Neuronal stem cell (in vitro differentiated cells): ENCODE data around the gene LDB2.

Experiments
- DNase-seq: peaks from one replicate; pipeline ENCODE4 v3.0.0-alpha.2; 2013; ENCODE audit warnings: low spot score
- H2AFZ ChIP-seq: one replicate; pipeline ENCODE4 v1.6.1; 2013; ENCODE audit warnings: mild to moderate bottlenecking, low read length, inconsistent platforms
- H2AK5ac ChIP-seq: 2 replicates; pipeline ENCODE4 v1.6.1; 2013; ENCODE audit warnings: low read depth, mild to moderate bottlenecking, inconsistent platforms, low read length, moderate library complexity, mixed read lengths
- H2BK120ac ChIP-seq: 2 replicates; pipeline ENCODE4 v1.6.1; 2013; ENCODE audit warnings: low read depth, mild to moderate bottlenecking, inconsistent platforms, low read length, moderate library complexity, mixed read lengths
- H2BK12ac ChIP-seq: one replicate; pipeline ENCODE4 v1.6.1; 2013; ENCODE audit warnings: low read length, inconsistent platforms
- H2BK15ac ChIP-seq: 2 replicates; pipeline ENCODE4 v1.6.1; 2013; ENCODE audit warnings: mild to moderate bottlenecking, low read length, inconsistent platforms, mixed read lengths
- H2BK5ac ChIP-seq: one replicate; pipeline ENCODE4 v1.6.1; 2013; ENCODE audit warnings: inconsistent platforms, mild to moderate bottlenecking, low read length, moderate library complexity
- H3K14ac ChIP-seq: one replicate; pipeline ENCODE4 v1.6.1; 2013; ENCODE audit warnings: low read length, inconsistent platforms
- H3K18ac ChIP-seq: 2 replicates; pipeline ENCODE4 v1.6.1; 2013; ENCODE audit warnings: low read length, inconsistent platforms
- H3K23ac ChIP-seq: 2 replicates; pipeline ENCODE4 v1.6.1; 2013; ENCODE audit warnings: low read depth, mild to moderate bottlenecking, mixed read lengths, low read length, inconsistent platforms; ENCODE audit not compliant: poor library complexity
- H3K27ac ChIP-seq: replicated peaks from 3 replicates; pipeline ENCODE4 v1.5.1; 2013; ENCODE audit warnings: low read length, inconsistent platforms
- H3K27me3 ChIP-seq, 3 experiments: 2 replicates each; pipeline ENCODE4 v1.6.1; 2013; ENCODE audit warnings: low read length in 3 of 3, mild to moderate bottlenecking in 2 of 3, inconsistent platforms in 1 of 3, low read depth in 1 of 3, mixed read lengths in 1 of 3, moderate library complexity in 1 of 3; ENCODE audit not compliant: control insufficient read depth in 3 of 3, insufficient read depth in 3 of 3
- H3K36me3 ChIP-seq, 2 donors: replicated peaks in 1 of 2; 2 replicates each; pipeline ENCODE4 v1.6.1; 2013; ENCODE audit warnings: low read length in 2 of 2; ENCODE audit not compliant: control insufficient read depth in 2 of 2, insufficient read depth in 2 of 2
- H3K4ac ChIP-seq: 2 replicates; pipeline ENCODE4 v1.6.1; 2013; ENCODE audit warnings: inconsistent platforms, mild to moderate bottlenecking, low read length, moderate library complexity
- H3K4me1 ChIP-seq, 2 donors: 1 replicate in 1 of 2; 2 replicates in 1 of 2; pipeline ENCODE4 v1.6.1; 2013; ENCODE audit warnings: low read length in 2 of 2, low read depth in 1 of 2; ENCODE audit not compliant: control insufficient read depth in 2 of 2, insufficient read depth in 1 of 2
- H3K4me2 ChIP-seq: one replicate; pipeline ENCODE4 v1.6.1; 2013; ENCODE audit warnings: mild to moderate bottlenecking, low read length, inconsistent platforms; ENCODE audit not compliant: insufficient read depth, poor library complexity, severe bottlenecking
- H3K4me3 ChIP-seq, 2 donors: 2 replicates each; pipeline ENCODE4 v1.5.1; 2013; ENCODE audit warnings: low read length in 2 of 2, mild to moderate bottlenecking in 2 of 2, inconsistent platforms in 1 of 2, moderate library complexity in 1 of 2
- H3K79me1 ChIP-seq: one replicate; pipeline ENCODE4 v1.6.1; 2013; ENCODE audit warnings: low read depth, mild to moderate bottlenecking, inconsistent platforms, low read length, moderate library complexity
- H3K9ac ChIP-seq: one replicate; pipeline ENCODE4 v1.6.1; 2013; ENCODE audit warnings: mild to moderate bottlenecking, low read depth, low read length, inconsistent platforms; ENCODE audit not compliant: poor library complexity
- H3K9me3 ChIP-seq, 2 donors: replicated peaks in 1 of 2; 2 replicates each; pipeline versions ENCODE3 to v1.6.1; 2013; ENCODE audit warnings: low read length in 2 of 2, mild to moderate bottlenecking in 2 of 2, inconsistent platforms in 1 of 2, low read depth in 1 of 2, mixed read lengths in 1 of 2, moderate library complexity in 1 of 2; ENCODE audit not compliant: control insufficient read depth in 2 of 2, insufficient read depth in 1 of 2
- H4K8ac ChIP-seq: one replicate; pipeline ENCODE4 v1.6.1; 2013; ENCODE audit warnings: low read depth, mild to moderate bottlenecking, inconsistent platforms, low read length, moderate library complexity
- H4K91ac ChIP-seq: one replicate; pipeline ENCODE4 v1.6.1; 2013; ENCODE audit warnings: low read length, low read depth, mild to moderate bottlenecking, inconsistent platforms; ENCODE audit not compliant: poor library complexity
- WGBS, 2 donors: extraction: QIAGEN DNeasy Blood & Tissue Kit; methylation state at CpG; one replicate each; pipeline ENCODE4 v1.1.7; 2013; ENCODE audit warnings: missing lambda C conversion rate in 2 of 2, mixed read lengths in 1 of 2; ENCODE audit not compliant: insufficient read length in 2 of 2, insufficient replicate concordance in 1 of 2; ENCODE audit errors: extremely low coverage in 2 of 2; 5-methylcytosine and 5-hydroxymethylcytosine counted together

Gene LDB2

GRCh38 chr4:16626945-16627344, 271.5 kb downstream of the LDB2 start:
- Histone ChIP-seq H4K8ac (no peak overlapping the region), H3K23ac (no peak overlapping the region), H3K79me1 (no peaks in the 10 kb centered on the region), H4K91ac (no peak overlapping the region), H3K36me3 (no peaks in the 10 kb centered on the region), H3K9ac (no peak overlapping the region), H2BK120ac (no peak overlapping the region), H2BK12ac (no peak overlapping the region), H3K27ac (no peak overlapping the region), H2AK5ac (no peak overlapping the region), H2BK15ac (no peak overlapping the region), H3K4ac (no peak overlapping the region), H2AFZ (no peak overlapping the region), H3K4me1 (no peaks in the 10 kb centered on the region), H3K18ac (no peak overlapping the region), H3K4me3 (no peak overlapping the region), H3K4me2 (no peak overlapping the region), H3K14ac (no peak overlapping the region), H3K27me3 (no peaks in the 10 kb centered on the region), H3K9me3 (no peaks in the 10 kb centered on the region), H2BK5ac (no peak overlapping the region)
- no CpG with 5 or more reads among the region's 5 CpGs for WGBS, 2 donors
- no peak for DNase-seq

GRCh38 chr4:16622826-16623225, 275.6 kb downstream of the LDB2 start:
- Histone ChIP-seq H4K8ac (no peak overlapping the region), H3K27me3 (peaks cover 0 to 2% (median 0%) of the 10 kb centered on the region in 3 experiments), H3K18ac (no peak overlapping the region), H3K9me3 (no peaks in the 10 kb centered on the region), H2BK15ac (no peak overlapping the region), H2BK5ac (no peak overlapping the region), H3K4me3 (no peak overlapping the region), H2BK12ac (no peak overlapping the region), H3K27ac (no peak overlapping the region), H2BK120ac (no peak overlapping the region), H3K23ac (no peak overlapping the region), H3K4me2 (no peak overlapping the region), H2AFZ (no peak overlapping the region), H3K4me1 (no peaks in the 10 kb centered on the region), H2AK5ac (no peak overlapping the region), H3K9ac (no peak overlapping the region), H3K36me3 (no peaks in the 10 kb centered on the region), H3K4ac (no peak overlapping the region), H3K79me1 (no peaks in the 10 kb centered on the region), H4K91ac (no peak overlapping the region), H3K14ac (no peak overlapping the region)
- DNase-seq = no peak
- WGBS, 2 donors = no CpG with 5 or more reads among the region's 1 CpG

GRCh38 chr4:16617435-16617834, 281.0 kb downstream of the LDB2 start:
- H3K9me3 ChIP-seq = no peaks in the 10 kb centered on the region

GRCh38 chr4:16617011-16617410, 281.4 kb downstream of the LDB2 start:
- Histone ChIP-seq H3K79me1 (no peaks in the 10 kb centered on the region), H3K9me3 (no peaks in the 10 kb centered on the region), H3K4me1 (no peaks in the 10 kb centered on the region), H2BK12ac (no peak overlapping the region), H3K9ac (no peak overlapping the region), H4K8ac (no peak overlapping the region), H2BK120ac (no peak overlapping the region), H3K23ac (no peak overlapping the region), H2AK5ac (no peak overlapping the region), H3K4me3 (no peak overlapping the region), H3K27me3 (peaks cover 0 to 2% (median 0%) of the 10 kb centered on the region in 3 experiments), H3K36me3 (no peaks in the 10 kb centered on the region), H2BK5ac (no peak overlapping the region), H3K27ac (no peak overlapping the region), H3K14ac (no peak overlapping the region), H2BK15ac (no peak overlapping the region), H4K91ac (no peak overlapping the region), H3K4ac (no peak overlapping the region), H3K18ac (no peak overlapping the region), H2AFZ (no peak overlapping the region), H3K4me2 (no peak overlapping the region)
- DNase-seq = no peak
- no CpG with 5 or more reads among the region's 6 CpGs for WGBS, 2 donors

More at GRCh38 chr4:16617435-16617834, 281.0 kb downstream of the LDB2 start:
- no peaks in the 10 kb centered on the region for H3K4me1 ChIP-seq
- H3K4me2 ChIP-seq = no peak overlapping the region
- no peak overlapping the region for H3K23ac ChIP-seq
- H2BK12ac ChIP-seq = no peak overlapping the region
- H3K79me1 ChIP-seq = no peaks in the 10 kb centered on the region
- H3K27me3 ChIP-seq = peaks cover 0 to 2% (median 0%) of the 10 kb centered on the region in 3 experiments
- H4K91ac ChIP-seq = no peak overlapping the region
- H3K27ac ChIP-seq = no peak overlapping the region
- WGBS, 2 donors = no CpG with 5 or more reads among the region's 5 CpGs
- no peak overlapping the region for H2BK15ac ChIP-seq
- no peak overlapping the region for H2AK5ac ChIP-seq
- no peak overlapping the region for H3K14ac ChIP-seq
- H3K36me3 ChIP-seq = no peaks in the 10 kb centered on the region
- no peak overlapping the region for H2AFZ ChIP-seq
- no peak overlapping the region for H3K4ac ChIP-seq
- H3K18ac ChIP-seq = no peak overlapping the region
- no peak overlapping the region for H2BK5ac ChIP-seq
- H4K8ac ChIP-seq = no peak overlapping the region
- no peak overlapping the region for H3K9ac ChIP-seq
- H3K4me3 ChIP-seq = no peak overlapping the region
- DNase-seq = no peak
- H2BK120ac ChIP-seq = no peak overlapping the region
